ENCODE data around the gene DPM1. TPM values are rescaled to one million over a fixed set of nuclear protein-coding genes. Genes with fewer than 3 reads are reported as not detected.

DPM1 gene
- total and polyA plus RNA-seq, 8 donors: 13.6 to 34.8 (median 17.8) TPM

- intact Hi-C loops (cut with DNase I): no loop called here
- WGBS, 2 donors: 62 to 66% methylated on average over 5 of the region's 5 CpGs
- peaks cover 28 to 40% (median 38%) of the 10 kb centered on the region in 3 donors for H3K4me1 ChIP-seq
- H3K4me3 ChIP-seq: no peak overlapping the region
- ATAC-seq: peak; percentile 33 to 68 (median 49)
- H3K36me3 ChIP-seq: no peaks in the 10 kb centered on the region
- no peak for DNase-seq
- H3K27ac ChIP-seq: no peak overlapping the region
- FAIRE-seq: no peak
- no peak for TF ChIP-seq CTCF (IDR thresholded peaks at IDR 0.05)
- H3K9me3 ChIP-seq: no peaks in the 10 kb centered on the region
- no peaks in the 10 kb centered on the region for H3K27me3 ChIP-seq
These were observed 42.1 kb downstream of the DPM1 start for GRCh38 chr20:50916257-50916656.

- WGBS, 2 donors: 56 to 71% methylated on average over 3 of the region's 3 CpGs
- DNase-seq (no peak), ATAC-seq (no peak), FAIRE-seq (no peak)
- peaks cover 28 to 40% (median 38%) of the 10 kb centered on the region in 3 donors for H3K4me1 ChIP-seq
- TF ChIP-seq CTCF (IDR thresholded peaks at IDR 0.05): no peak
- no peaks in the 10 kb centered on the region for H3K36me3 ChIP-seq
- H3K9me3 ChIP-seq: no peaks in the 10 kb centered on the region
- intact Hi-C loops (cut with DNase I): no loop called here
- H3K4me3 ChIP-seq: no peak overlapping the region
- no peak overlapping the region for H3K27ac ChIP-seq
- no peaks in the 10 kb centered on the region for H3K27me3 ChIP-seq
These were observed 42.9 kb downstream of the DPM1 start for GRCh38 chr20:50915424-50915823.

- Histone ChIP-seq H3K4me3 (no peak overlapping the region), H3K9me3 (no peaks in the 10 kb centered on the region), H3K27me3 (no peaks in the 10 kb centered on the region), H3K4me1 (peaks cover 28 to 39% (median 38%) of the 10 kb centered on the region in 3 donors), H3K36me3 (no peaks in the 10 kb centered on the region), H3K27ac (no peak overlapping the region)
- no peak for FAIRE-seq
- ATAC-seq: peak in 1 of 4 donors; percentile 29
- TF ChIP-seq CTCF (IDR thresholded peaks at IDR 0.05): no peak
- DNase-seq: no peak
- 32 to 43% methylated on average over 2 of the region's 2 CpGs for WGBS, 2 donors
- intact Hi-C loops (cut with DNase I): no loop called here
These were observed 44.5 kb downstream of the DPM1 start for GRCh38 chr20:50913690-50914375.

GRCh38 chr20:50911716-50912115 is 46.6 kb downstream of the DPM1 start:
- H3K4me1 ChIP-seq: peaks cover 17 to 24% (median 19%) of the 10 kb centered on the region in 3 donors
- no peak for TF ChIP-seq CTCF (IDR thresholded peaks at IDR 0.05)
- ATAC-seq (no peak), FAIRE-seq (no peak), DNase-seq (no peak)
- no peak overlapping the region for H3K27ac ChIP-seq
- H3K36me3 ChIP-seq: no peaks in the 10 kb centered on the region
- intact Hi-C loops (cut with DNase I): no loop called here
- no peaks in the 10 kb centered on the region for H3K27me3 ChIP-seq
- H3K4me3 ChIP-seq: no peak overlapping the region
- H3K9me3 ChIP-seq: no peaks in the 10 kb centered on the region
- 23 to 28% methylated on average over 1 of the region's 1 CpG for WGBS, 2 donors

DNA sequence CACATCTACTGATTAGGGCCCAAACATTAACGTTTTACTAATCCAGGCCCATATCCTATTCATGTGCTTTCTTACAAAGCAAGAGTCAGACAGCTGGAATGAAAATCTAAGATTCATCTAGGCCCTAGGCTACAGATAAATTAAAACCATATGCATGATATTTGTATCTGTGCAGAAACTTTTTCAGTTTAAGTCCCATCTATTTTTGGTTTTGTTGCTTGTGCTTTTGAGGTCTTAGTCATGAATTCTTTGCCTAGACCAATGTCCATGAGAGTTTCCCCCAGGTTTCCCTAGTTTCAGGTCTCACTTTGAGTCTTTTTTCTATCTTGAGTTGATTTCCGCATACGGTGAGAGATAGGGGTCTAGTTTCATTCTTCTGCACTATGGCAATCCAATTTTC is 47.3 kb downstream of the DPM1 start:
- ATAC-seq: peak in 1 of 4 donors; percentile 28
- H3K4me3 ChIP-seq: no peak overlapping the region
- no peaks in the 10 kb centered on the region for H3K36me3 ChIP-seq
- no peak for FAIRE-seq
- H3K27ac ChIP-seq: no peak overlapping the region
- no peak for TF ChIP-seq CTCF (IDR thresholded peaks at IDR 0.05)
- WGBS, 2 donors: 56 to 64% methylated on average over 3 of the region's 3 CpGs
- intact Hi-C loops (cut with DNase I): no loop called here
- H3K27me3 ChIP-seq: no peaks in the 10 kb centered on the region
- no peak for DNase-seq
- no peaks in the 10 kb centered on the region for H3K9me3 ChIP-seq
- H3K4me1 ChIP-seq: peaks cover 15 to 19% (median 16%) of the 10 kb centered on the region in 3 donors

Measured in pancreas (tissue), 10 donors.